K562 (cell line): Measurements from ENCODE around the gene ADGRL3.

ENCODE experiments used
- ETV6 ChIP-seq, 3 experiments: fragments of 150-350 bp in 1 of 3; sonication (generic) in 1 of 3; formaldehyde crosslinking in 1 of 3; IDR thresholded peaks; 2 replicates each; pipeline versions ENCODE4 v1.6.1 to v1.8.0; 2014 to 2022; ENCODE audit warnings: borderline replicate concordance in 2 of 3, low read depth in 2 of 3, antibody characterized with exemption in 1 of 3, low read length in 1 of 3, mild to moderate bottlenecking in 1 of 3, missing genetic modification reagents in 1 of 3
- FOS ChIP-seq: IDR thresholded peaks from 3 replicates; pipeline ENCODE4 v1.6.1; 2011; ENCODE audit not compliant: insufficient read length; ENCODE audit errors: extremely low read depth
- POLR2A ChIP-seq: fragments of 450-650 bp; conservative IDR thresholded peaks from 2 replicates; pipeline ENCODE4 v1.6.1; 2016
- PPARD ChIP-seq: fragments of 250-450 bp; sonication (Bioruptor Pico); IDR thresholded peaks from 2 replicates; pipeline ENCODE4 v1.8.0; 2022; ENCODE audit warnings: inconsistent platforms, mild to moderate bottlenecking, moderate library complexity
- TF ChIP-seq, protein P1 (sequence below), 3 experiments: IDR thresholded peaks in 2 of 3; conservative IDR thresholded peaks in 1 of 3; 2 replicates each; pipeline ENCODE4 v1.5.1; 2011 to 2012; ENCODE audit warnings: low read length in 3 of 3, mild to moderate bottlenecking in 3 of 3, control low read depth in 2 of 3, improper control_type of control experiment in 1 of 3, inconsistent platforms in 1 of 3, low read depth in 1 of 3, mixed read lengths in 1 of 3, moderate library complexity in 1 of 3; ENCODE audit not compliant: insufficient read depth in 2 of 3

GRCh38 chr4:61312526-61312925 is 112.4 kb downstream of the ADGRL3 start:
- TF ChIP-seq FOS = no peak
- no peak for TF ChIP-seq PPARD
- TF ChIP-seq, protein P1, sequence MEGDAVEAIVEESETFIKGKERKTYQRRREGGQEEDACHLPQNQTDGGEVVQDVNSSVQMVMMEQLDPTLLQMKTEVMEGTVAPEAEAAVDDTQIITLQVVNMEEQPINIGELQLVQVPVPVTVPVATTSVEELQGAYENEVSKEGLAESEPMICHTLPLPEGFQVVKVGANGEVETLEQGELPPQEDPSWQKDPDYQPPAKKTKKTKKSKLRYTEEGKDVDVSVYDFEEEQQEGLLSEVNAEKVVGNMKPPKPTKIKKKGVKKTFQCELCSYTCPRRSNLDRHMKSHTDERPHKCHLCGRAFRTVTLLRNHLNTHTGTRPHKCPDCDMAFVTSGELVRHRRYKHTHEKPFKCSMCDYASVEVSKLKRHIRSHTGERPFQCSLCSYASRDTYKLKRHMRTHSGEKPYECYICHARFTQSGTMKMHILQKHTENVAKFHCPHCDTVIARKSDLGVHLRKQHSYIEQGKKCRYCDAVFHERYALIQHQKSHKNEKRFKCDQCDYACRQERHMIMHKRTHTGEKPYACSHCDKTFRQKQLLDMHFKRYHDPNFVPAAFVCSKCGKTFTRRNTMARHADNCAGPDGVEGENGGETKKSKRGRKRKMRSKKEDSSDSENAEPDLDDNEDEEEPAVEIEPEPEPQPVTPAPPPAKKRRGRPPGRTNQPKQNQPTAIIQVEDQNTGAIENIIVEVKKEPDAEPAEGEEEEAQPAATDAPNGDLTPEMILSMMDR (IDR thresholded peaks at IDR 0.05 in 2 of 3, conservative IDR thresholded peaks at IDR 0.05 in 1 of 3; ENCODE audit: insufficient read depth in 2 of 3, low read depth in 1 of 3, low read length in 3 of 3) = no peak
- no peak for TF ChIP-seq POLR2A
- TF ChIP-seq ETV6 (IDR thresholded peaks at IDR 0.05; ENCODE audit: borderline replicate concordance in 1 of 2, low read depth in 2 of 2, low read length in 1 of 2) = no peak
- no peak for TF ChIP-seq ETV6 (CRISPR knock-in tag; IDR thresholded peaks at IDR 0.05; ENCODE audit: borderline replicate concordance)
